HuH-7.5 (cell line): ENCODE measurements around the gene IPCEF1.

Experiments
- DNase-seq: peaks from one replicate; pipeline ENCODE4 v3.0.0; 2011; ENCODE audit warnings: low spot score

IPCEF1 gene

GRCh38 chr6:154295733-154296132 is 60.9 kb downstream of the IPCEF1 start:
- no peak for DNase-seq

GRCh38 chr6:154292855-154293519 is 63.6 kb downstream of the IPCEF1 start:
- DNase-seq, result peak; percentile 26

GRCh38 chr6:154292066-154292465 is 64.5 kb downstream of the IPCEF1 start:
- no peak for DNase-seq

GRCh38 chr6:154289818-154290508 is 66.6 kb downstream of the IPCEF1 start:
- DNase-seq, result no peak

GRCh38 chr6:154285826-154286225 is 70.8 kb downstream of the IPCEF1 start:
- DNase-seq, result no peak

- no peak for DNase-seq
These were observed 72.2 kb downstream of the IPCEF1 start for GRCh38 chr6:154284313-154284853.

- DNase-seq, result no peak
These were observed 76.1 kb downstream of the IPCEF1 start for GRCh38 chr6:154280521-154280920.

GRCh38 chr6:154277629-154278017 is 79.0 kb downstream of the IPCEF1 start:
- DNase-seq, result no peak

GRCh38 chr6:154276810-154277628 is 79.6 kb downstream of the IPCEF1 start:
- DNase-seq, result no peak

GRCh38 chr6:154274168-154274567 is 82.4 kb downstream of the IPCEF1 start:
- DNase-seq, result no peak

GRCh38 chr6:154268486-154268885 is 88.1 kb downstream of the IPCEF1 start:
- DNase-seq, result no peak

GRCh38 chr6:154267508-154268106 is 89.0 kb downstream of the IPCEF1 start:
- no peak for DNase-seq

GRCh38 chr6:154266560-154267099 is 90.0 kb downstream of the IPCEF1 start:
- no peak for DNase-seq

- no peak for DNase-seq
These were observed 94.8 kb downstream of the IPCEF1 start for GRCh38 chr6:154261688-154262397.

GRCh38 chr6:154258064-154258757 is 98.4 kb downstream of the IPCEF1 start:
- DNase-seq, result no peak

GRCh38 chr6:154257067-154257466 is 99.5 kb downstream of the IPCEF1 start:
- DNase-seq, result no peak

GRCh38 chr6:154252678-154253077 is 103.9 kb downstream of the IPCEF1 start:
- no peak for DNase-seq

GRCh38 chr6:154251116-154251515 is 105.5 kb downstream of the IPCEF1 start:
- no peak for DNase-seq

- no peak for DNase-seq
These were observed 106.9 kb downstream of the IPCEF1 start for GRCh38 chr6:154249499-154250298.
